HepG2 (cell line): ENCODE results near the gene MED28.

Experiments
- ETV6 ChIP-seq: sonication (generic); formaldehyde crosslinking; conservative IDR thresholded peaks from 2 replicates; pipeline ENCODE4 v1.4.0; 2020; ENCODE audit warnings: missing genetic modification reagents
- FOXM1 ChIP-seq: sonication (generic); formaldehyde crosslinking; IDR thresholded peaks from 2 replicates; pipeline ENCODE4 v1.5.0; 2020; ENCODE audit warnings: missing genetic modification reagents
- GABPB1 ChIP-seq: IDR thresholded peaks from 2 replicates; pipeline ENCODE4 v1.6.1; 2016; ENCODE audit warnings: mild to moderate bottlenecking, missing genetic modification reagents, moderate library complexity, missing compliant biosample characterization
- HMGXB3 ChIP-seq: sonication (generic); formaldehyde crosslinking; IDR thresholded peaks from 2 replicates; pipeline ENCODE4 v1.4.0; 2020; ENCODE audit warnings: missing genetic modification reagents, borderline replicate concordance
- MXI1 ChIP-seq: IDR thresholded peaks from 3 replicates; pipeline ENCODE4 v1.6.1; 2012; ENCODE audit warnings: low read depth, low read length, inconsistent platforms, borderline replicate concordance
- POLR2AphosphoS5 ChIP-seq: IDR thresholded peaks from 2 replicates; pipeline ENCODE4 v1.6.1; 2012; ENCODE audit warnings: low read depth, low read length
- SOX6 ChIP-seq, 2 experiments: fragments of 450-650 bp in 1 of 2; sonication (generic) in 1 of 2; formaldehyde crosslinking in 1 of 2; IDR thresholded peaks; 2 replicates each; pipeline versions ENCODE4 v1.4.0 to v1.6.1; 2017 to 2020; ENCODE audit warnings: antibody characterized with exemption in 1 of 2, mild to moderate bottlenecking in 1 of 2, missing genetic modification reagents in 1 of 2
- TCF12 ChIP-seq, 2 experiments: fragments of 450-650 bp in 1 of 2; sonication (generic) in 1 of 2; formaldehyde crosslinking in 1 of 2; IDR thresholded peaks; 2 replicates each; pipeline versions ENCODE4 v1.6.1 to v1.8.0; 2017 to 2022; ENCODE audit warnings: antibody characterized with exemption in 1 of 2, mild to moderate bottlenecking in 1 of 2, missing genetic modification reagents in 1 of 2, moderate library complexity in 1 of 2
- ZBTB1 ChIP-seq: sonication (generic); formaldehyde crosslinking; IDR thresholded peaks from 2 replicates; pipeline ENCODE4 v1.4.0; 2020; ENCODE audit warnings: missing genetic modification reagents, borderline replicate concordance
- ZBTB7A ChIP-seq: sonication (generic); formaldehyde crosslinking; IDR thresholded peaks from 2 replicates; pipeline ENCODE4 v1.8.0; 2022; ENCODE audit warnings: mild to moderate bottlenecking, missing genetic modification reagents
- ZBTB7B ChIP-seq: sonication (generic); formaldehyde crosslinking; IDR thresholded peaks from 2 replicates; pipeline ENCODE4 v1.4.0; 2020; ENCODE audit warnings: missing genetic modification reagents
- ZNF274 ChIP-seq: sonication (generic); formaldehyde crosslinking; IDR thresholded peaks from 2 replicates; pipeline ENCODE4 v1.5.1; 2020; ENCODE audit warnings: mild to moderate bottlenecking, missing genetic modification reagents
- ZNF292 ChIP-seq: sonication (generic); formaldehyde crosslinking; IDR thresholded peaks from 2 replicates; pipeline ENCODE4 v1.8.1; 2022; ENCODE audit warnings: mild to moderate bottlenecking, low read depth, missing genetic modification reagents, borderline replicate concordance
- ZNF350 ChIP-seq: sonication (generic); formaldehyde crosslinking; IDR thresholded peaks from 2 replicates; pipeline ENCODE4 v1.4.0; 2020; ENCODE audit warnings: mild to moderate bottlenecking, low read depth, missing genetic modification reagents, borderline replicate concordance

- no peak for TF ChIP-seq ZBTB1 (CRISPR knock-in tag)
- no peak for TF ChIP-seq HMGXB3 (CRISPR knock-in tag)
- no peak for TF ChIP-seq ZNF350 (CRISPR knock-in tag)
- no peak for TF ChIP-seq SOX6 (IDR thresholded peaks at IDR 0.05)
- TF ChIP-seq SOX6 (CRISPR knock-in tag; IDR thresholded peaks at IDR 0.05) = no peak; the same call in none of the 2 replicates
- peak; percentile 63; the same call in 1 of the 2 replicates for TF ChIP-seq ZBTB7A
- peak; percentile 88 for TF ChIP-seq POLR2AphosphoS5
- peak; percentile 82 for TF ChIP-seq ZNF274 (CRISPR knock-in tag)
- peak; percentile 56; the same call in 1 of the 2 replicates for TF ChIP-seq ZBTB7B (CRISPR knock-in tag)
- peak; percentile 65; the same call in 1 of the 2 replicates for TF ChIP-seq ETV6
- no peak for TF ChIP-seq ZNF292 (CRISPR knock-in tag)
- TF ChIP-seq TCF12 (IDR thresholded peaks at IDR 0.05) = no peak
- TF ChIP-seq TCF12 (CRISPR knock-in tag; IDR thresholded peaks at IDR 0.05) = no peak
- TF ChIP-seq MXI1 = peak; percentile 95; the same call in 2 of the 3 replicates
- TF ChIP-seq FOXM1 (CRISPR knock-in tag) = no peak
- TF ChIP-seq GABPB1 (CRISPR knock-in tag) = peak; percentile 91
Observed at GRCh38 chr4:17576932-17577664, 37.3 kb upstream of the MED28 start, which contains the start of gene LAP3.
